Hematopoietic multipotent progenitor cell (in vitro differentiated cells): Measurements from ENCODE around the gene FSTL4. TPM values are rescaled to one million over a fixed set of nuclear protein-coding genes. Genes with fewer than 3 reads are reported as not detected.
A peak's percentile ranks its signal among the peaks of the same experiment; 100 is the strongest.

Source experiments
- DNase-seq, 3 donors: peaks; one replicate each; pipeline ENCODE4 v3.0.0-alpha.2; 2011 to 2015; ENCODE audit warnings: low read depth in 2 of 3, low spot score in 2 of 3
- total RNA-seq: library from RNA; depleted of rRNA; stranded (reverse); fragments of >200 nt; gene quantifications from one replicate; pipeline ENCODE4 v1.2.3, GENCODE V29; 2012

FSTL4 gene
- total RNA-seq = under 0.01 TPM

DNA sequence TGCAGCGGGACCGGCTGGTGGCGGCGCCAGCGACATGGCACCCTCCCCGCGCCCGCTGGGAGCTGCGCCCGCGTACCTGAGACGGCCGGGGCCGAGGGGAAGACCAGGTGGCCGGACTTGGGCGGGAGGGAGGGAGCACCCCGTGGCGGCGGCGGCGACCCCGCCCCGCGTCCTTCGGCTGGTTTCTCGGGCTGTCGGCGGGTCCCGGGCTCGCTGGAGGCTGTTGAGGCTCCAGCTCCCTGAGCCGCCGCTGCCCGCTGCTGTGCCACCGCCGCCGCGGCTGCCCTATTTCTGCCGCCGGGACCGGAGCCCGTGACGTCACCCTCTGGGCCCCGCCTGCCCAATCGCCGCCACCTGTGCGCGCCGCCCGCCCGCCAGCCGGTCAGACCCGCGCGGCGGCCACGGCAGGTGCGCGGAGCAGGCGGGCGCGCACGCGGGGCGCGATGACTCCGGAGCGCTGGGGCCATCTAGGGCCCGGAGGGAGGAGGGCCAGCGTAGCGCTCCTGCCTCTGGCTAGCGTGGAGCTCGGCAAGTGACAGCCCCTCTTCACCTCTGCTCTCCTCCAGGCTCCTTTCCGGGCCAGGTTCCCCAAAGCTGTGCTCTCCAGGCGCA, at the start of gene FSTL4:
TSS of gene FSTL4 (minus strand) at position 293 of the 612 bp plus-strand sequence.
- peak in 2 of 3 donors; percentile 27 to 33 for DNase-seq

DNA sequence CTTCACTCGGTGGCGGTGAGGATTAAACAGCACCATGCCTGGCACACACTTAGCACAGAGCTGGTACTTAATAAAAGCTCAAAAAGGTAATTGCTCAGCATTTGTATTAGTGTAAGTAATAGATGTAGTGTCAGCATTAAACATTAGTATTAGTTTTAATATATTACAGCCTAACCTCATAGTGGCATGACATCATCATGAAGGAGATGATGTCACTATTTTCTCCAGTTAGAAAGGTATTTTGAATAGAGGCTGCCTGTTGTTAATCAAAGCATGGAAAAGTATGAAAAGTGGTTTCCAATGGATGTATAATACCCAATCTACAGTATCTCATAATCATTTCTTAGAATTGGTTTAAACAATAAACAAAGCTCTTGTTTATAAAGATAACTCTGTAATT, 49.0 kb upstream of the FSTL4 start:
- no peak for DNase-seq

DNA sequence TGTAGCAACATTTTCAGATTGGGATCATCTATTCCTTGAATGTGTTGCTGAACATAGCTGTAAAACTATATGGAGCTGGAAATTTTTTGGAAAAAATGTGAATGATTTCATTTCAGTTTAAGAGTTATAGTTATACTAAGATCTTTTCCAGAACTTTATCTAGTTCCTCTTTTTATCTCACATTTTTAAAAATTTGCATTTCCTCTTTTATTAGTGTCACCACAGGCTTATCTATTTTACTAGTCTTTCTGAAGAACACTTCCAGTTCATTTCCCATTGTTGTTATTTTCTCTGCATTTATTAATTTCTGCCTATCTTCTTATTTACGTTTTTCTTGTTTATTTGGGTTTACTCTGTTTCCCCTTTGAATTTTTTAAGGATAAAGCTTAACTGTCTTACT, 46.0 kb upstream of the FSTL4 start:
- peak in 1 of 3 donors; percentile 1 for DNase-seq

DNA sequence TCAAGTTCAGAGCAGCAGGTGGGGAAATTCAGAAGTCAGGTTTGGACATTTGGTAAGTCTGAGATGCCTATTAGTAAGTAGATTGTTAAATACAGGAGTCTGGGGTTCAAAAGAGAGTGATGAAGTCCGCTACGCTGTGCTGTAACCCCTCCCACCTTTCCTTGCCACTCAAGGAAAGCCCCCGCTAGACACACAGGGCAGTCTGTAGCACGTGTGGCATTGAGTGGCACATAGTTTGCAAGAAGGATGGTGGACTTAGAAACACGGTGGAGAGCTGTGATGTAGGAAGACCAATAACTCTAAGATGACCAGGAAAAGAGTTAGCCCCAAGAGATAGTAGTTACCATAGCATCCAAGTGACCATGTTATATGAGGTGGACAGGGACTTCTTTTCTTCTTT, 44.7 kb upstream of the FSTL4 start:
- no peak for DNase-seq

DNA sequence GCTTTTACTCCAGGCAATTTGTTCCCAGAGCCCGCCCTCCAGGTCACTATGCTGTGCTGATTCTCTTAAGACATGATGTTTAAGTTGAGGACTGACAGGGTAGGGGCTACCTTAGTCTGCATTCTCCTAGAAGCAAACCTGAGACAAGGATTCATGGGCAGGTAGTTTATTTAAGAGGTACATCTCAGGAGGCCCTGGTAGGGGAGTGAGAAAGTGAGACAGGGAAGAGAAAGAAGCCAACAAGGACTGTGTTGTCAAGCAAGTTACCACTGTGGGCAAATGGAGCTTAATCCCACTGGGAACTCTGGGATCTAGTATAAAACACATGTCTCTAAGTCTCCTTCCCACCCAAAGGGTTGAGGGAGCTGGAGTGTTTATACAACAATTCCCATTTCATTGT, 43.6 kb upstream of the FSTL4 start:
- DNase-seq = no peak

DNA sequence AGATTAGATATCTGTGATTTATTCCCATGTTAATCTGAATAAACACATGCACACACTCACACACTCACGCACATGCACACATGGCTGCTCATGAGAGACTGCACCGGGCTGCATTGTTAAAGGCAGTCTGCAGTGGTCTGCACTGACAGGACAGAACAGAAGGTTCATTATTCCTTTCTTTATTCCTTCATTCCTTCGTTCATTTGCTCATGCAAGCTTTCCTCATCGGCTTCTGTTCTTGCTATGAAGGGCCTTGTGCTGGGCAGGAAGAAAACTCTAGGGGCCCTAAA, 41.4 kb upstream of the FSTL4 start:
- no peak for DNase-seq

DNA sequence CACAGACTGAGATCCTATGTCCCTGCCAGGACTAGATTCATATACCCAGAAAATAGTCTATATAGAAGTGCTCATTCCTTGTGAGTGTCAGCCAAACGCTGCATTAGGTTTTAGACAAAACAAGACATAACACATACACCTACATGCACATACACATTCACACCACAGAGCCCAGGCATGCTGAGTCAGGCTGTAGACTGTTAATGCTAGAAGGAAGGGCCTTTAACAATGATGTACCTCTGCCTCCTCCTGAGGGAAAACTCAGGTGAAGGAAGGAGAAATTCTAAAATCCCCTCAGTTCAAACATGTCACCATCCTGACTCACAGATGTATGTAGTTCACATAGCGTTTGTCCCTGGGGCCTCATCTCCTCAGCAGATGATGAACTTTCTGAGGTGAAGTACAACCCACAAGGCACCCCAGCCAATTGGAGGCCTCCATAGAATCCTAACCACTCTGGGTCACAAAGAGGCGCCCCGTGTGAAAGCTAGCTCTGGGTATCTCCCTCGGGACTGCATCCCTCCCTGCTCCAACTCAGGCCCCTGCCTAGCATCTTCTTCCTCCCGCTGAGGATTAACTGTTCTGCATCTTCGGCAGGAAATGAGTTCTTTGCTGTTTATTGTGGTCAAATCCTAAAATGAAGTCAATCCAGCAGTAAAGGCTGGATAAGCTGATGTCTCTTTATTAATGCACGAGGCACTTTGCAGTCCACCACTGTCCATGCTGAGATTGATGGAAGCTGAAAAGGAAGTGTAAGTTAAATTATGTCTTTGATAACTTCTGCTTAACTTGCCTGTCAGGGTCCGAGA, 40.8 kb upstream of the FSTL4 start:
- DNase-seq = no peak

DNA sequence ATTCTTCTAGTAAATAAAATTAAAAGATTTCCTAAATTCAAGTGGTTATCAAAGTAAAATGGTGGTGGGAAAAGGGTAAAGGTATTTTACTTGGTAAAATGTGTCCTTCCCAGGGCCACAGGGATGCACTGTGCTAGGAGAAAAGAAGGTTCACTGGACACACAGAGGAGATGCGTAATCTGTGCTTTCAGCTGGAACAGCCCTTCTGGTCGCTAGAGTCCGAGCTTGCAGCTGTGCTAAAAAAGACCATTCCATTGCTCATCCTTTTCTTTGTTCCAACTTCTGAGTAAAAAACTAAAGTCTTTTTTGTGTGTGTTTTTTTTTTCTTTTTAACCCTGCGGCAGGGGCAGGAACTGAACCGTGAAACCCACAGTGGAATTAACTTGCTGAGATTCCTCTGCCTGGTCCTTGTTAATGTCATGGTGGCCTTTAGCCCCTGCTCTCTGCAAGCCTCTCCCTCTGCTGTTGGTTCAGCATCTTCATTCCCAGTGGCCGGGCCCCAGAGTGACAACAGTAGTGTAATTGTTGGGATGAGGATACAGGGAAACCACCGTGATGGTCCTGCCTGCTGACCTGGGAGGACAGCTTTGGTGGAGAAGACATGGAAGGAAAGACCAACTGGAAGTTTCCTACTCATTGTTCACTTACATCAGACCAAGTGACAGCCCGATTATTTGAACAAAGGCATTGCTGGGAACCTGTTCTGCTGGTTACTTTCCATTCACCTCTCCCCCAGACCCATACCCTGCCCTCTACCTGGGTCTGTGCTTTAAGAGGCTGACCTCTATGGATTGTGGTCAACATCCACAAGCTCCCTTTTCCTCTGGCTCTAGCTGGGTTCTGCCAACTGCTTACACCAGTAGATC, 31.9 kb upstream of the FSTL4 start:
- DNase-seq = no peak

DNA sequence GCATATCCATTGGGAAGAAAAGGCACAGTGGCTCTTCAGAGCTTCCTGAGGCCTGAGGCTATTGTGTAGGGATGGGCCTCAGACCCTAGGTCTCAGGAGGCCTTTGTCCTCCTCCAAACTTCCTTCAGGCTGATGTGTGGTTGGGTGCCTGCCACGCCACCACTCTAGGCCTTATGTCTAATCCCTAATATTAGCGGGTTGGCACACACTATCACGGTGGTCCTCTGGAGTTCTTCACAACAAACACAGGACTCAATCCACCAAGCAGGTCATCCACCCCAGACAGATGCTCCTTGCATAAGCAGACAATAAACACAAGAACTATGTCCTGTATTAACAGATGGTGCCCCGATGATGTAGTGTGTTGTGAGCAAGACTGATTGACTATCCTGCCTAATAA, 31.0 kb upstream of the FSTL4 start:
- DNase-seq = no peak

DNA sequence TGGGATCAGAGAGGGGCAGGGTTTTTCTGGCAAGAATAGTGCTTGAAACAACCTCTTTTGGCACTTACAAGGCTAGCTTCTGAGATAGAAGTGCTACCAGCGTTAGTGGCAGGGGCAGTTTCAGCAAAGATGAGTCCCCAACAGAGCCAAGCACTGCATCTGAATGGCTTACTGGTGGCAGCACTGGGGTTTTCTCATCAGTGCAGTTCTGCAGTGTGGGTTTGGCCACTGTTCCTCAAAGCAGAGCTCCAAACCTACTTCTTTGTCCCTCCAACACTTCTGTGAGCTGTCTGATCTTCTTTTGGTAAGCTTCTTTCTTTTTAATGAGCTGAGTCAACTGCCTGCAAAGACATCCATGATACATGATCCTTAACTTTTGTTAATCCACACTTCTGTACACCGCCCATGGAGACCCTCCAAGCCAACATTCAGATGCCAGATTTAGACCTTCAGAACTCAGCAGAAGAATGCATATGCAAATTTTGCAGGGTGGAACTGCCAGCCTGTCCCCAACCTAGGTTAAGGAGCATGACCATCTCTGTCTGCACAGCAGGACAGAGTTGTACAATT, 29.9 kb upstream of the FSTL4 start:
- no peak for DNase-seq

DNA sequence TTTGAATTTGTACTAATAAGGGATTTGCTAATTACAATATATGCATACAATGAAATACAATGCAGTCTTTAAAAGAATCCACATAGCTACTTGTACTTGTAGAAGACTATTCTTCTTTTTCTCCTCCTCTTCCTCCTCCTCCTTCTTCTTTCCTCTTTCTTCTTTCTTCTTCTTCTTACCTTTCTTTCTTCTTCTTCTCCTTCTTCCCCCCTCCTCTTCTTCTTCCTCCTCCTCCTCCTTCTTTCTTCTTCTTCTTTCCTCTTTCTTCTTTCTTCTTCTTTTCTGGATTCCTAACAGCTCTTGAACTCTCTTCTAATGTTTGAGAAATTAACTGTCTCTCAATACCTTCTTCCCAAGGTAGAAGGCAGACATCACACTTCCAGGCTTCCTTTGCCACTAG, 29.3 kb upstream of the FSTL4 start:
- DNase-seq = no peak

DNA sequence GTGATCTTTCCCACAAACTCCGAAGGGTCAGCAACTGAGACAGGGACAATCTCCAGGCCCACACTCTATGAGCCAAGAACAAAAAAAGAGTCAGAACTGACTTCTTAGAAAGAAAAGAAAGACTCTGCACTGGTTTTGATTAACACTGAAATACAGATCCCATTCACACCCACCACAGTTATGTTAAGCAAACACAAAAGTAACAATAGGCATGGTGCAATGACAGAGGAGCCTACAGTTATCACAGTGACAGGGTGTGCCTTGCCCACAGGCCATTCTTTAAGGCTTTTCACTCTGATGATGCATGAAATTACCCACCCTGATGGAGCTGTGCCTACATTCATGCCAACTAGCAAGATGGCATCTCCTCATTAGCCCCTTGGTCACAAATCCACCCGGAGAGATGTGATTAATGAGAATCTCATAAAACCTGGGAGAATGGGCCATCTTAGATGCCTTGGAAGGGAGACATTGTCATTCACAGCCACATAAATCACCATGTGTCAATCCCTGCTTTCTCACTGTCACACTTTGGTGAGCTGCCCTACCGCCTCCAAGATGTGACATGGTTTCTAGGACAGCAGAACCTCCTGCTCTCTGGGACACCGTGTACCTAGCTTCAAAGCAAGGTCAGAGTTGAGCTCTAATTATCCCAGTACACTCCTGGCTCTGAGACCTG, 27.6 kb upstream of the FSTL4 start:
- no peak for DNase-seq

DNA sequence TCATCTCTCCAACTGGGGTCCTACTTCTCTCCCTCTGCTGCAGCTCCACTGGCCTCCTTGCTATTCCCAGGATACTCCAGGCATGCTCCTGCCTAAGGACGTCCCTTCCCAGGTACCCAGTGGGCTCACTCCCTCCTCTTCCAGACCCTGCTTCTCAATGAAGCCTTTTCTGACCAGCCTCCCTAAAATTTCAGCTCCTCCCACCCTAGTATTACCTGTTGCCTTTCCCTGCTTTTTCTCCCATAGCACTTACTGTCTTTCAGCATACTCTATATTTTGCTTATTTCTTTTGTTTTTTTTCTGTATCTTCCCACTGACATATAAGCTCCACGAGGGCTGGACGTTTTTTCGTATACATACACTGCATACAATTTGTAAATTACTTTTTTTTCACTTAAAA, 26.1 kb upstream of the FSTL4 start:
- no peak for DNase-seq

DNA sequence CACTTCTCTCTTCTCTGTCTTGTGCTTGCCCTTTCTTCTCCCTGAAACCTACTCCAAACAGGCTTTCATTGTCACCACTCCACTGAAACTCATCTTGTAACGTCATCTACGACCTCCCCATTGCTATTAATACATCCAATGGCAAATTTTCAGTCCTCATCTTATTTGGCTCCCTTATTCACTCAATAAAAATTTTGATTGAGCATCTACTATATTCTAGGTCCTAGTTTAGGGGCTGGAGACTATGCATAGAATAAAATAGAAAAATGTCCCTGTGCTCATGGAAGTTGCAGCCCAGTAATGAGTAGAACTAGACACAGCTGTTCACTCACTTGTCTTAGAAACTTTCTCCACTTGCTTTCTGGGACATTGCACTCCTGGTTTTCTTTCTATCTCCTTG, 24.9 kb upstream of the FSTL4 start:
- DNase-seq = no peak

DNA sequence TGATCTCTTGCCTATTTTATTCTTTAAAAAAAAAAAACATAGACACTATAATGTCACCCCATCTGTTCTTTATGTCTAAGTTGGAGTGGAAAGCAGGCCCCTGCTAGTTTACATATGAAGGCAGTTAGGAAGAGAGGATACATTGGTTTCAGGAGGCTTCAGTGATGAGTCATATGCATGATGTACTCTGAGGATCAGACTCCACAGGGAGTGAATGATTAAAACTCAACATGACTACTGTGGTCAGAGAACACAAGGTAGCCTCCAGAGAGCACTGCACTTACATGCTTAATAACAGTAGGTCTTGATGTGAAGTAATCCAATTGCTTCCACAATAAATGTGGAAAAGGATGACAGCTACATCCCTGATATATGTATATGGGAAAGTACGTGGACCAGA, 22.7 kb upstream of the FSTL4 start:
- DNase-seq = no peak

DNA sequence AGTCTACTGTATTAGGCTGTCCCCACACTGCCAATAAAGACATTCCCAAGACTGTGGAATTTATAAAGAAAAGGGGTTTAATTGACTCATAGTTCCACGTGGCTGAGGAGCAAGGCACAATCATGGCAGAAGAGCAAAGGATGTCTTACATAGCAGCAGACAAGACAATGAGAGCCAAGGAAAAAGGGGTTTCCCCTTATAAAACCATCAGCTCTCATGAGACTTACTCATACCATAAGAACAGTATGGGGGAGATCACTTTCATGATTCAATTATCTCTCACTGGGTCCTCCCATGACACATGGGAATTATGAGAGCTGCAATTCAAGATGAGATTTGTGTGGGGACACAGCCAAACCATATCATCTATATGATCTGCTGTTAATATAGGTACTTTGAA, 14.8 kb upstream of the FSTL4 start:
- no peak for DNase-seq

DNA sequence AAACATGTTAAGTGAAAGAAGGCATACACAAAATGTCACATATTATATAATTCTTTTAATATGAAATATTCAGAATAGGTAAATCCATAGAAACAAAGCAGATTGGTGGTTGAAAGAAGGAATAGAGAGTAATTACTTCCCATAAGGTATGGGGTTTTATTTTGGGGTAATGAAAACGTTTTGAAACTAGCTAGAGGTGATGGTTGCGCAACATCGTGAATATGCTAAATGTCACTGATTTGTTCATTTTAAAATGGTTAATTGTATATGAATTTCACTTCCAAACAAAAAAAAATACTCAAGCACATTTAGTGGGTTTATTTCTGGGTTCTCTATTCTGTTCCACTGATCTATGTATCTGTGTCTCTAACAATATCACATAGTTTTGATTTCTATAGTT, 12.0 kb upstream of the FSTL4 start:
- no peak for DNase-seq

DNA sequence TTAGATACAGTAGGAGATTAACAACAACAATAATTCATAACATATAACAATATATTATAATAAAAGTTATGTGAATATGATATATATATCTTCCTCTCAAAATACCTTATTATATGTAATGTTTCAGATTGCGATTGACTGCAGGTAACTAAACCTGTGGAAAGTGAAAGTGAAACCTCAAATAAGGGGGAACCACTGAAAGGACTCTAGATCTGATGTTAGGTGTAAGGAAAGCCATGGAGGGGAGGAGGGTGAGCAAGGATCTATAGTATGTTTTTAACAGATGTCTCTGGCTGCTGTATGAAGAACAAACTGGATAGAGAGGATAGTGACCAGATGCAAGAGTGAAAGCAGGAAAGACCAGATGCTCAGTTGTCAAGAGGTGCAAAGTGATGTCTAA, 5.8 kb upstream of the FSTL4 start:
- DNase-seq = peak in 1 of 3 donors; percentile 27

DNA sequence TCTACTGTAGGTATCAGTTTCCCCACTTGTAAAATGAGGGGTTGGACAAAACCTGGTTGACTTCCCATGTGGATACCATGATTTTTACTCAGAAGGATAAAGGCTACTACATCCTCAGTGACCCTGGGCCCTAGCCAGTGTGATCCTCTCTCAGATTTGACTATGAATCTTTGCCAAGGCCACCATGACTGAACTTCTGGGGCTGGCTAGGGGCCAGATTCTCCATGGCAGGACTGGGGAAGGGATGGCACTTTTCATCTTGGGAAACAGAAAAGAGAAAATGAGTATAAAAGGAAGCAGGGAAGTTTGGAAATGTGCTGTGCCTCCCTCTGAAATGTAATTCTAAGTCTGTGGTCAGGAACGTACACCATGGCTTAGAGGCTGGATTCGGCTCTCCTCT, 1.4 kb upstream of the FSTL4 start:
- DNase-seq = no peak

DNA sequence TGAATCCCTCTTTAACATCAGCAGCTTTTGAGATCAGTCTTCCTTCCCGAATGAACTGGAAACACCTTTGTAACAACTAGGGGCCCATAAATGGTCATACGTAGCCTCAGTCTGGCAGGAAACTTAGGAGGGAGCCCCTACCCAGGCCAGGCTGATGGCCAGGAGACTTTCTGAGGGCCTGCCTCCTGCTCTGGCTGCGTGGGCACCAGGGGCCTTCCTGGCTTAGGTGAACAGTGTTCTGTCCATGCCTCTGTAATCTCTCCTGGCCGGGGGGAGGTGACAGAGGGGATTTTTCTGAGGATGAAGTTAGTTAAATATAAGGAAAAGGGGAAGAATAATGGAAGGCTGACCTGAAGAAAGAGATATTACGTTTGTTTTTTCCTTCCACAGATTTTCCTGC, 843 bp upstream of the FSTL4 start:
- no peak for DNase-seq
